ENCODE data around the gene CDH5. TPM values are rescaled to one million over a fixed set of nuclear protein-coding genes. Genes with fewer than 3 reads are reported as not detected.

CDH5 gene
- total and polyA plus RNA-seq, 9 donors = 50.9 to 100 (median 88.7) TPM

DNA sequence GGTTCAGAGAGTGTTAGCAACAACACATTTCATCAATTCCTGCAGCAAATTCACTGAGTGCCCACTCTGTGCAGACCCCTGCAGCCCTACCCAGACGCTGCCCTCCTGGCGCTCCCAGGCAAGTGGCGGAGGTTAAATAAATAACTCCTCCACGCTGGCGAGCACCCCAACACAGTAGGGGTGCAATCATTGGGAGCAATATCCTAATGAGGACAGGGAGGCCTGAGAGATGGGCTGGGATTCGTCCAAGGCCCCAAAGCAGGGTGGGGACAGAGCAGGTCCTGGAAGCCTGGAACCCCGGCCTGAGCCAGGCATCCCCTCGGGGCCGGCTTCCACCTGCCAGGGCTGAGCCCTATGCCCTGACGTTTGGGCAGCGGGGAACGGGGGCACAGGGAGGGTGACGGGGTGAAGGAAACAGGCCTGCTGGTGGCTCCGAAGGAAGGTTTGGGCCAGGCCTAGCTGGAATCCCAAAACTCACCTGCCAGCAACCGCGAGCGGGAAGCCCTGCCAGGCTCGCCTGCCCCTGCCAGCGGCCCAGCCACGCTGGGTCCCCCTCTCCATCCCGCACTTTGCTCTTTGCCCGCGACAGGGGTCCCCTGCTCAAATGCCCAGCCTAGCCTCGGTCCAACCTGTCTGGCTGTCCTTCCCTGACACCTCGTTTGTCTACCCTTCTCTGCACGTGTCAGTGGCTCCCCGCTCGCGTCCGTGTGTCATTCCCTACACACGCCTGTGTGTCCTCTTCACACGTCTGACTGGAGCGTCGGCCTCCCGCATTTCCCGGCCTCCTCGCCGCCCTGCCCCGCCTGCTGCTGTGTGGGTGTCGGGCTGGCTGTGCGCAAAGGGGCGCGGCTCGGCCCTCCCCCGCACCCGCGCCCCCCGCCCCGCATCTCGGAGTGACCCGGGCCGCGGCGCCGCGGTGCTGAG, 59.9 kb downstream of the CDH5 start:
- Histone ChIP-seq H3K4me3 (ENCODE audit: low read length) (peak overlapping the region; percentile 32), H3K36me3 (ENCODE audit: control insufficient read depth, insufficient read depth, low read length) (no peaks in the 10 kb centered on the region), H3K9me3 (replicated peaks; ENCODE audit: control insufficient read depth, low read depth, low read length) (no peaks in the 10 kb centered on the region), H3K27ac (ENCODE audit: low read length) (no peak overlapping the region), H3K27me3 (ENCODE audit: control insufficient read depth, insufficient read depth, low read length) (peaks cover 63% of the 10 kb centered on the region), H3K4me1 (ENCODE audit: control insufficient read depth, insufficient read depth, low read length) (peaks cover 17% of the 10 kb centered on the region)
- no peak for DNase-seq
- 2% methylated on average over 51 of the region's 56 CpGs for WGBS (ENCODE audit: insufficient coverage)

- under 1% methylated on average over 91 of the region's 118 CpGs for WGBS (ENCODE audit: insufficient coverage)
- H3K9me3 ChIP-seq (replicated peaks; ENCODE audit: control insufficient read depth, low read depth, low read length) = no peaks in the 10 kb centered on the region
- H3K4me1 ChIP-seq (ENCODE audit: control insufficient read depth, insufficient read depth, low read length) = peaks cover 17% of the 10 kb centered on the region
- peak within 1 kb of the TSS; percentile 32 for H3K4me3 ChIP-seq (ENCODE audit: low read length)
- H3K27ac ChIP-seq (ENCODE audit: low read length) = no peak within 1 kb of the TSS
- DNase-seq = peak; percentile 56
- H3K27me3 ChIP-seq (ENCODE audit: control insufficient read depth, insufficient read depth, low read length) = peaks cover 66% of the 10 kb centered on the region
- no peaks in the 10 kb centered on the region for H3K36me3 ChIP-seq (ENCODE audit: control insufficient read depth, insufficient read depth, low read length)
These were observed 60.8 kb downstream of the CDH5 start, which contains the start of gene BEAN1 for GRCh38 chr16:66427036-66427860. BEAN1 (plus strand) TSS chr16:66427295; CDS start chr16:66437677, 10,382 bp downstream.

DNA sequence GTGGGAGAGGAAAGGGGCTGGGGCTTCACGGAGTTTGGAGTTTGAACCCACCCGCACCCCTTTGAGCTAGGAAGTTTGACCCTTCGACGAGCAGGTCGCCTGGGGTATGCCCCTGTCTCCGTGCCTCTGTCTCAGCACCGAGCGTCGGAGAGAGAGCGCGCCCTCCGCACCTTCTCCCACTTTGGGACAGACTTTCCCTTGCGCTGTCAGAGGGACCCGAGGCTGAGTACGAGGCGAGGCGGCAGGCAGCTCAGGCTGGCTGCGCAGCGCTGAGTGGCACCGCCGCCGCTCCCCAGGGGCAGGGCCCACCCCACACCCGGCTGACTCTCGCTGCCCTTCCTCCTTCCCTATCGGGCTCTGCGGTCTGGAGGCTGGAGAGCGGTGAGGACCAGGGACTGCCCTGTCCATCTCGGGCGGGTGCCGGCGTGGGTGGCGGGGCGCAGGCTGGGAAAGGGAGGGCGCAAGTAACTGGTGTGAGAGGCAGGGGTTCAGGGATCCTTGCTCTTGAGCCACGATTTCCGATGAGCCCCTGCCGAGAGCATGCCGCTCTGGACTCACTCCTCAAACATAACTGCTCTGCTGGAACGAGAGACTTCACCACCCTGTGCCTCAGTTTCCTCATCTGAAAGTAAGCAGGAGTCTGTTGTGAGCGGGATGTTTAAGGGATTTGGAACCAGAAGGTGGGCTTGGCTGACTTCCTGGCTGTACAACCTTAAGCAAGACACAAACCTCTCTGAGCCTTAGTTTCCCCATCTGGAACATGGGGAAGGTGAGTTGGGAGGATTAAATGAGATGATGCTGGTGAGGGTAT, 61.6 kb downstream of the CDH5 start:
- peaks cover 17% of the 10 kb centered on the region for H3K4me1 ChIP-seq (ENCODE audit: control insufficient read depth, insufficient read depth, low read length)
- 2% methylated on average over 22 of the region's 40 CpGs for WGBS (ENCODE audit: insufficient coverage)
- DNase-seq = no peak
- no peak overlapping the region for H3K4me3 ChIP-seq (ENCODE audit: low read length)
- H3K9me3 ChIP-seq (replicated peaks; ENCODE audit: control insufficient read depth, low read depth, low read length) = no peaks in the 10 kb centered on the region
- peaks cover 70% of the 10 kb centered on the region for H3K27me3 ChIP-seq (ENCODE audit: control insufficient read depth, insufficient read depth, low read length)
- H3K27ac ChIP-seq (ENCODE audit: low read length) = no peak overlapping the region
- no peaks in the 10 kb centered on the region for H3K36me3 ChIP-seq (ENCODE audit: control insufficient read depth, insufficient read depth, low read length)

DNA sequence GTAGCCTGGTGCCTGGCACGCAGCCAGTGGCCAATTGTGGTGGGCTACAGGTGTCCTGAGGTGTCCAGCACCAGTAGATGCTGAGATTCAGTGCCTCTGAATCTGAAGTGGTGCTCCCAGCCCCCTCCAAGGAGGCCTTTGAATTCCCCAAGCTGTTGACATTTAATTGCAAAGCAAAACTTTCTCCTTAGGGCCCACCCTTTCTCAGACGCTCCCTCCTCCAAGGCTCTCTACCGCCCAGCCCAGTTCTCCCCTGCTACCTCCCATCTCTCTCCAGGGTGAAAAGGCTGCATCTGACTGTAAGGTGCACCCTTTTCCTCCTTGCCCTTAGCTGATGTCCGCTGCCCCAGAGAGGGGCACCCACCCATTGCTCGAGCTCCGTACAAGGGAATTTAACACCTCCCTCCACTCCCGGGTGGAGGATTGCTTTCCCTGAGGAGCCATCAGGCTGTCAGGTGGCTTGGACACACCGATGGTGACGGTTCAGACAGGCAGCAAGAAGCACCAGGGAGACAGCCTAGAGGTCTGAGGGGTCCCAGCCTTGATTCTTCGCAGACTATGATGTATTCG, 62.3 kb downstream of the CDH5 start:
- Histone ChIP-seq H3K36me3 (ENCODE audit: control insufficient read depth, insufficient read depth, low read length) (no peaks in the 10 kb centered on the region), H3K27ac (ENCODE audit: low read length) (no peak overlapping the region), H3K9me3 (replicated peaks; ENCODE audit: control insufficient read depth, low read depth, low read length) (no peaks in the 10 kb centered on the region), H3K4me1 (ENCODE audit: control insufficient read depth, insufficient read depth, low read length) (peaks cover 17% of the 10 kb centered on the region), H3K27me3 (ENCODE audit: control insufficient read depth, insufficient read depth, low read length) (peaks cover 73% of the 10 kb centered on the region), H3K4me3 (ENCODE audit: low read length) (no peak overlapping the region)
- 16% methylated on average over 8 of the region's 11 CpGs for whole genome bisulfite sequencing (ENCODE audit: insufficient coverage)
- no peak for DNase-seq

- WGBS (ENCODE audit: insufficient coverage) = 26% methylated on average over 6 of the region's 9 CpGs
- Histone ChIP-seq H3K4me1 (ENCODE audit: control insufficient read depth, insufficient read depth, low read length) (peaks cover 17% of the 10 kb centered on the region), H3K36me3 (ENCODE audit: control insufficient read depth, insufficient read depth, low read length) (no peaks in the 10 kb centered on the region), H3K4me3 (ENCODE audit: low read length) (no peak overlapping the region), H3K27me3 (ENCODE audit: control insufficient read depth, insufficient read depth, low read length) (peaks cover 67% of the 10 kb centered on the region), H3K27ac (ENCODE audit: low read length) (no peak overlapping the region), H3K9me3 (replicated peaks; ENCODE audit: control insufficient read depth, low read depth, low read length) (no peaks in the 10 kb centered on the region)
- DNase-seq = no peak
These were observed 62.9 kb downstream of the CDH5 start for GRCh38 chr16:66429290-66429962.

- no peaks in the 10 kb centered on the region for H3K9me3 ChIP-seq (replicated peaks; ENCODE audit: control insufficient read depth, low read depth, low read length)
- peaks cover 66% of the 10 kb centered on the region for H3K27me3 ChIP-seq (ENCODE audit: control insufficient read depth, insufficient read depth, low read length)
- no peak overlapping the region for H3K4me3 ChIP-seq (ENCODE audit: low read length)
- DNase-seq = no peak
- no peak overlapping the region for H3K27ac ChIP-seq (ENCODE audit: low read length)
- WGBS (ENCODE audit: insufficient coverage) = 70% methylated on average over 2 of the region's 3 CpGs
- peaks cover 17% of the 10 kb centered on the region for H3K4me1 ChIP-seq (ENCODE audit: control insufficient read depth, insufficient read depth, low read length)
- no peaks in the 10 kb centered on the region for H3K36me3 ChIP-seq (ENCODE audit: control insufficient read depth, insufficient read depth, low read length)
These were observed 63.7 kb downstream of the CDH5 start for GRCh38 chr16:66430214-66430613.

DNA sequence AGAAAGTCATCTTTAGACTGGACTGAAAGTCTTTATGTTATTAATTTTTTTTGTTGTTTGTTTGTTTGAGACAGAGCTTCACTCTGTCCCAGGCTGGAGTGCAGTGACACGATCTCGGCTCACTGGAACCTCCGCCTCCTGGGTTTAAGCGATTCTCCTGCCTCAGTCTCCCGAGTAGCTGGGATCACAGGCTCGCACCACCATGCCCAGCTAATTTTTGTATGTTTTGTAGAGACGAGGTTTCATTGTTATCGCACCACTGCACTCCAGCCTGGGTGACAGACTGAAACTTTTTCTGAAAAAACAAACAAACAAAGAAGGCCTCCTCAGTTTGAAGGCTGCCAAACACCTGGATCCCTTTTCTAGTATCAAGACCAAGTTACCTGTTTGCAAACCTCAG, 65.3 kb downstream of the CDH5 start:
- peaks cover 9% of the 10 kb centered on the region for H3K4me1 ChIP-seq (ENCODE audit: control insufficient read depth, insufficient read depth, low read length)
- no peak overlapping the region for H3K27ac ChIP-seq (ENCODE audit: low read length)
- no peak overlapping the region for H3K4me3 ChIP-seq (ENCODE audit: low read length)
- no peak for DNase-seq
- no peaks in the 10 kb centered on the region for H3K36me3 ChIP-seq (ENCODE audit: control insufficient read depth, insufficient read depth, low read length)
- H3K27me3 ChIP-seq (ENCODE audit: control insufficient read depth, insufficient read depth, low read length) = peaks cover 51% of the 10 kb centered on the region
- WGBS (ENCODE audit: insufficient coverage) = no CpG with 5 or more reads among the region's 8 CpGs
- H3K9me3 ChIP-seq (replicated peaks; ENCODE audit: control insufficient read depth, low read depth, low read length) = no peaks in the 10 kb centered on the region

- 61% methylated on average over 5 of the region's 5 CpGs for WGBS (ENCODE audit: insufficient coverage)
- no peak for DNase-seq
- Histone ChIP-seq H3K27ac (ENCODE audit: low read length) (no peak overlapping the region), H3K9me3 (replicated peaks; ENCODE audit: control insufficient read depth, low read depth, low read length) (no peaks in the 10 kb centered on the region), H3K4me1 (ENCODE audit: control insufficient read depth, insufficient read depth, low read length) (peaks cover 9% of the 10 kb centered on the region), H3K27me3 (ENCODE audit: control insufficient read depth, insufficient read depth, low read length) (peaks cover 50% of the 10 kb centered on the region), H3K36me3 (ENCODE audit: control insufficient read depth, insufficient read depth, low read length) (no peaks in the 10 kb centered on the region), H3K4me3 (ENCODE audit: low read length) (no peak overlapping the region)
These were observed 65.9 kb downstream of the CDH5 start for GRCh38 chr16:66432429-66432828.
